Neural progenitor cell (in vitro differentiated cells): ENCODE measurements around the gene ABHD11.

Experiments used
- EZH2 ChIP-seq: fragments of 200-600 bp; sonication (generic); IDR thresholded peaks from 2 replicates; pipeline ENCODE4 v1.6.1; 2017; ENCODE audit warnings: antibody characterized with exemption, mild to moderate bottlenecking, moderate library complexity
- EZH2phosphoT487 ChIP-seq: fragments of 200-600 bp; sonication (generic); IDR thresholded peaks from 2 replicates; pipeline ENCODE4 v1.6.1; 2017; ENCODE audit warnings: antibody characterized with exemption
- TF ChIP-seq, protein P1 (sequence below): fragments of 200-600 bp; sonication (generic); IDR thresholded peaks from 2 replicates; pipeline ENCODE4 v1.5.1; 2017; ENCODE audit warnings: antibody characterized with exemption, mild to moderate bottlenecking

DNA sequence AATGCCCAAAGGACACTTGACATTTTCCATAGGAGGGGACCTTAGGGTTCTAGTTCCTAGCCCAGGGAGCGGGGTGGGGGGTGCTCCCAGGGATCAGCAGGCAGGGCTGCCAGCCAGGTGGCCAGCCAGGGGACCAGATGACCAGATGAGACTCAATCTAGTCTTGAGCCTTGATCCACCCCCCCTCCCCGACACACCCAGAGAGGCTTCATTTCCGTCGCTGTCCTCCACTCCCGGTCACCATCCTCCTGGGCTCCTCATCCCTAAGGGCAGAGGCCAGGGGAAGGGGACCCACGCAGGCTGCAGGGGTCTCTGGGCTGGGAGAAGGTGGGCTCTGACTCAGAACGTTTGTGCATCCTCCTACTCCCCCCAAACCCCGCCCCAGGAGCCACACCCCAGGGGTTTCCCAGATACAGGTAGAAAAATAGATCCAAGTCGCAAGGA is 20.1 kb downstream of the ABHD11 start:
- TF ChIP-seq EZH2 (no peak), EZH2phosphoT487 (no peak)
- TF ChIP-seq, protein P1, sequence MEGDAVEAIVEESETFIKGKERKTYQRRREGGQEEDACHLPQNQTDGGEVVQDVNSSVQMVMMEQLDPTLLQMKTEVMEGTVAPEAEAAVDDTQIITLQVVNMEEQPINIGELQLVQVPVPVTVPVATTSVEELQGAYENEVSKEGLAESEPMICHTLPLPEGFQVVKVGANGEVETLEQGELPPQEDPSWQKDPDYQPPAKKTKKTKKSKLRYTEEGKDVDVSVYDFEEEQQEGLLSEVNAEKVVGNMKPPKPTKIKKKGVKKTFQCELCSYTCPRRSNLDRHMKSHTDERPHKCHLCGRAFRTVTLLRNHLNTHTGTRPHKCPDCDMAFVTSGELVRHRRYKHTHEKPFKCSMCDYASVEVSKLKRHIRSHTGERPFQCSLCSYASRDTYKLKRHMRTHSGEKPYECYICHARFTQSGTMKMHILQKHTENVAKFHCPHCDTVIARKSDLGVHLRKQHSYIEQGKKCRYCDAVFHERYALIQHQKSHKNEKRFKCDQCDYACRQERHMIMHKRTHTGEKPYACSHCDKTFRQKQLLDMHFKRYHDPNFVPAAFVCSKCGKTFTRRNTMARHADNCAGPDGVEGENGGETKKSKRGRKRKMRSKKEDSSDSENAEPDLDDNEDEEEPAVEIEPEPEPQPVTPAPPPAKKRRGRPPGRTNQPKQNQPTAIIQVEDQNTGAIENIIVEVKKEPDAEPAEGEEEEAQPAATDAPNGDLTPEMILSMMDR, result no peak
